Measurements from ENCODE around the gene SP7.
"Not testable (repeated sequence)": the region's sequence is repeated elsewhere in the genome, so short reads cannot be mapped to it uniquely, and the experiment has no call there.

SP7 gene

GRCh38 chr12:53347905-53348304 lies 11.8 kb upstream of the SP7 start:
- FAIRE-seq: no peak
- no peak for DNase-seq (ENCODE audit: insufficient read length, low spot score)

GRCh38 chr12:53346491-53346890 lies 10.3 kb upstream of the SP7 start:
- FAIRE-seq (no peak), DNase-seq (ENCODE audit: insufficient read length, low spot score) (no peak)

DNA sequence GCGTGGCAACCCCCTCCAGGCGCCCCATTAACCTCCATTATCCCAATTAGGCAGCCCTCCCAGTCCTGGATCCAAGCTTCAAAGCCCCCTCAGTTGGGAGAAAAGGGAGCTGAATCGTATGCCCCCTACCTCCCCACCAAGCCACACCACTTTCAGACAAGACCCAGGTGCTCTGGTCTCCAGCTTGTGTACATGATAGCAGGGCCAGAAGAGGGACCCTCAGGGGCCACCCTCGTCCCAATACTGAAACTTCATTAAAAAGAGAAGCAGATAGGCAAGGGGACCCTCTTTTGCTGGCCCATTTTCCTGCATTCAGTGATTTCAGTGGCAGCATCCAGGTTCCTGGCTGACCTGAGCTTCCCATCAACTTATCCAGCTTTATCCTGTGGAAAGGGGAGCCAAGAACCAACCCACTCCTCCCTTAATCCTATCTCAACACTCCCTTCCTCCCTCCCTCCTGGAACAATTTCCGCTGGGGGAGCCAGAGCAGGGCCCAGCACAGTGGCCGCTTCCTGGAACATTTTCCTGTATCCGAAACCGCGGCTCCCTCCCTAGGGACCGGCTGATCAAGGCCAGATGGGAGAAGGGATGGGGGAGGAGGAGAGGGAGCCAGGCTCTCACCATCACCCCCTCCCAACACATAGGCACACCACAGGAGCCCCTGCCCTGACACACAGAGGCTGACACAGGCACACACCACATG lies 9.5 kb upstream of the SP7 start:
- DNase-seq (ENCODE audit: insufficient read length, low spot score) (no peak), FAIRE-seq (no peak)

DNA sequence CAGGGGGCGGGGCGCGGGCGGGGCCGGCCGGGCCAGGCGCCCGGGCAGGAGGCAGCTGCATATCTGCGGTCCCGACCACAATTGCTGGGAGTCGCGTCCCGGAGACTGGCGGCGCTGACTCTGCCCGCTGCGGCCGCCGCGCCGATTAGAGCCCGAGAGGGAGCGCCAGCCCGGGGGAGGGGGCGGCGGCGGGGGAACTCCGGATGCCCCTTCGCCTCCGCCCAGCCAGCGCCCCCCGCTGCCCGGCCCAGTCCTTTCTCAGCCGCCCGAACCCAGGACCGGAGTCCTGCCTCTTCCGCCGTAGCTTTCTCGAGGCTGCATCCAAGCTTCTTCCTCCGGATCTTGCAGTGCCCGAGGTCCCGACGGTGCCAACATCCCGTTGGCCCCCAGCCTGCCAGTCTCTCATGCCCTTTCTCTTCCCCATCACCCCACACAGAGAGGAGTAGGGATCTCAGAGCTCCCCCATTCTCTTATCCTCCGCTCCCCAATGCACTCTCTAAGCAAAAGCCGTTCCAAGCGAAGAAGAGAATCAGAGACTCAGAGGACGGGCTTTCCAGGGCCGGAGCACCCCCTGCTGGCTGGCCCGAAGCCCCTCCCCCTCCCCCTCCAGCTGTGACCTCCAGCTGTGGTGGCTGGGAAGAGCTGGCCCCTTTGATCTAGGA lies 8.8 kb upstream of the SP7 start:
- FAIRE-seq (peak; percentile 59), DNase-seq (ENCODE audit: insufficient read length, low spot score) (peak; percentile 85)

DNA sequence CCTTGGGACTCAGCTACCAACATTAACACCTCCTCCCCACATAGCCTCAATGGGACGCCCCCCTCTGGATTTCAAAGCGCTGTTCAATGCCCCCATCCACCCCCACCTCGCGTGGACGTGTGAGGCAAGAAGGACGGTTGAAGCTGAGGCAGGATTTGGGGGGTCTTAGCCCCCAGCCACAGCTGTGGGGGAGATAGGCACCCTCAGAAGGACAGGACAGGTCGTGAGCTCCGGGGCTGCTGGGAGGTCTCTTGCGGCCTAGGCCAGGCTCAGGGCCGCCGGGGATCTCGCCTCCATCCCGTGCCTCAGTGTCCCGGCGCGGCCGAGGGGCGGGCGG lies 8.3 kb upstream of the SP7 start:
- DNase-seq (ENCODE audit: insufficient read length, low spot score): no peak

GRCh38 chr12:53343969-53344368 lies 7.8 kb upstream of the SP7 start:
- no peak for DNase-seq (ENCODE audit: insufficient read length, low spot score)
- FAIRE-seq: no peak

More for the DNA sequence above, 8.3 kb upstream of the SP7 start:
- no peak for FAIRE-seq

GRCh38 chr12:53343449-53343848 lies 7.3 kb upstream of the SP7 start:
- FAIRE-seq (no peak), DNase-seq (ENCODE audit: insufficient read length, low spot score) (no peak)

DNA sequence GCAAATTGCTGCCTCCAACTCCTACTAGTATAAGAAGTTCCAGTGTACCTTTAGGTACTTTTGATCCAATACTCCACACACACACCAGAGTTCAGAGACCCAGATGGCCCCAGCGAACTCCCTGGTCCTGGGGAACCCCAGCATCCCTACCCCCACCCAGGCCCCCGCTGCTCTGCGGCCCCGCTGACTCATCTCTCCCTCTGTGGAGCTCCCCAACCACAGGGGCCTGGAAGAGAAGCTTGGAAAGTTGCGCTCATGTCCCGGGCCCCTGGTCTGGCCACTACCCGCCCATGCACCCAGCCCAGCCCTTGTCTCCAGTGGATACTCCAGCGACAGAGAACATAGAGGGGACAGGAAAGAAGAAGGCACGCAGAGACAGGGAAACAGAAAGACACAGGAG lies 4.2 kb upstream of the SP7 start:
- no peak for DNase-seq (ENCODE audit: insufficient read length, low spot score)
- FAIRE-seq: no peak

DNA sequence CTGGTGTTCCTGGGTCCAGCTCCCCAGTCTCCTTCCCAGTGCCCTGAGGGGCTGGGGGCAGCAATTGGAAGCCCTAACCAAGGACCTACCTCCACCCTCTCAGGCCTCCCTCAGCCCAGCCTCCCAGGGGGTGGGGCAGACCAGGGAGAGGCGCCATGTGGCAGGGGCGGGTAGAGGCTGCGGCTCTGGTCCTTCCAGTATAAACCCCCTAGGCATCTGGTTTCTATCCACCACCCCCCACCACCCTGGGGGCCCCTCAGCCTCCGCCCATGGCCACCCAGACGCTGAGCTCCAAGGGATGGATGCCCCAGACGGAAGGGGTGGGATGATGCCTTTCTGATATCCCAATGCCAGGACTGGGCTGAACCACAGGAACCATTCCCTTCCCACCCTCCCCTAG lies 2.8 kb upstream of the SP7 start:
- DNase-seq (ENCODE audit: insufficient read length, low spot score) (no peak), FAIRE-seq (no peak)

GRCh38 chr12:53338017-53338416 lies 1.9 kb upstream of the SP7 start:
- no peak for DNase-seq (ENCODE audit: insufficient read length, low spot score)

GRCh38 chr12:53334822-53335221 lies 1.3 kb downstream of the SP7 start:
- DNase-seq (ENCODE audit: insufficient read length, low spot score) (no peak), FAIRE-seq (no peak)

More at GRCh38 chr12:53338017-53338416, 1.9 kb upstream of the SP7 start:
- no peak for FAIRE-seq

DNA sequence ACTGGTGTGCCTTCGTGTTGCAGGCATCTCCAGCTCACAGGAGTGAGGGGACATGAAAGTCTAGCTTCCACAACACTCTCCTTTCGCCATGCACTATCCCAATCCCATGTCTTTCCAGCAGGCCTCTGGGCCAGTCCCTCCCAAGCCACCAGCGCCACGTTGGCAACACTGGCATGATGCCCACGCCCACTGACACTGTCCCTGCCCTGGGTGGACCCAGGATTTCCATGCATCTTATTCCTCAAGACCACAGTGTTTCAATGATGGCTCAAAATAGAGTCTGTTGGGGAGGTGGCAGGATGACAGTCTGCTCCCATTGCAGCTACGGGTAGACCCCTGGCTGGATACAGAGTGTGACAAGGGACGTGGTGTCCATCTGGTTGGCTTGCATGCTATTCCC lies 2.3 kb downstream of the SP7 start:
- DNase-seq (ENCODE audit: insufficient read length, low spot score) (no peak), FAIRE-seq (no peak)

DNA sequence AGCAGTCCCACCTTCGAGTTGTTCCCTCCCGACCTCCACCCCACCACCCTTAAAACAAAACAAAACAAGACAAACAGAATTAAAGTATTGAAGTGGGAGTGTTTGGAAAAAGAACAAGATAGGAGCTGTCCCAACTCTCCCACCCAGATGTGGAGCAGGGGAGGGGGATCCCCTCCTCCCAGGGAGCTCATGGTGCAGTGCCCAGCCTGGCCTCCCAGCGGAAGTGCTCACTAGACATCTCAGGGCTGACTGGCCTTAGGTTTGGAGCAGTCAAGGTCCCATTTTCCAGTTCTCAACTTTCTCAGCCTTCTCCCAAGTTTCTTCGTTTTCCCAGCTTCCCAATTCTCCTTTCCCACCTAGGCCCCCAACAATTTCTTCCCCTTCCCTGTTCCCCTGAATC lies 2.9 kb downstream of the SP7 start:
- DNase-seq (ENCODE audit: insufficient read length, low spot score) (no peak), FAIRE-seq (no peak)

DNA sequence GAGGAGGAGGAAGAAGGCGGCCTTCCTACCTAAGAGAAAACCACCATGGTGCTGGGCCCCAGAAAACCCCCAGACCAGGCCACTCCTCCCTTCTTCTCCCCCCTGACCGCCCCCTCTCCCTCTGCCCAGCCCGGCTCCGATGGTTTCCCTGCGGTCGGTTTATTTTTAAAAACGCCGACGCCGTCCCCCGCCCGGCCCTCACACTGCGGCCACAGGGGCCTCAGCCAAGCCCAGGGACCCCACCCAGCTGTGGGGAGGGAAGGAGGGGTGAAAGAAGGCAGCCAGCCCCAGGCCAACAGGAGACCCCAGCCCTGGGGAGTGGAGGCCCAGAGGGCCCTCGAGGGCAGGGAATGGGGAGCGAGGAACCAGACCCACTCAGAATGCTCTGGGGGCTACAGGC lies 3.4 kb downstream of the SP7 start:
- FAIRE-seq (no peak), DNase-seq (ENCODE audit: insufficient read length, low spot score) (no peak)

GRCh38 chr12:53332339-53332738 lies 3.8 kb downstream of the SP7 start:
- not testable (repeated sequence) for FAIRE-seq; DNase-seq (ENCODE audit: insufficient read length, low spot score)

- FAIRE-seq (no peak), DNase-seq (ENCODE audit: insufficient read length, low spot score) (no peak)
These were observed 5.5 kb downstream of the SP7 start for GRCh38 chr12:53330671-53331070.

GRCh38 chr12:53328043-53328435 lies 8.1 kb downstream of the SP7 start:
- FAIRE-seq (no peak), DNase-seq (ENCODE audit: insufficient read length, low spot score) (no peak)

DNA sequence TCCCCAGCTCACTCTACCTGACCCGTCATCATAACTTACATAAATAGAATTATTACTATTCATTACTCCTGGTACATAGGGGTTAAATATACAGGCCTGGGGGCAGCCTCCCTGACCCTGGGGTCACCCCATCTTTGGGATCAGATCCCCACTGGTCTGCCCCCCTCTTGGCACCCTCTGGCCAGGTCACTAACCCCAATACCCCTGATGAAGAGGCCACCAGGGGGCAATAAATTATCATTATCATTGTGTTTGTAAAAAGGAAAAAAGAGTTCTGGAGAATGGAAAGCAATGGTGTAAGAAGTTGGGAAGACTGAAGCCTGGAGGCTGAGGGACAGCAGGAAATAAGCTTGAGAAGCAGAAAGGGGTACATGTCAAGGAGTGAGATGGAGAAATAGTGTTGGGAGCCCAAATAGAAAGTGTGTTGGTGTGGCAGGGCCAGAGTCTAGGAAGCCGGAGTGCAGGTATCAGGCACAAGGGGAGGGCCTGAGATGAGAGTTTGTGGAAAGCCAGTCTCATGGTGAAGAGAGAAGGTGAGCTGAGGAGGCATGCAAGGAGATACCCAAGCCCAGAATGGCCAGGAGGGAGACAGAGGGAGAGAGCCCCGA lies 8.6 kb downstream of the SP7 start:
- FAIRE-seq: no peak

DNA sequence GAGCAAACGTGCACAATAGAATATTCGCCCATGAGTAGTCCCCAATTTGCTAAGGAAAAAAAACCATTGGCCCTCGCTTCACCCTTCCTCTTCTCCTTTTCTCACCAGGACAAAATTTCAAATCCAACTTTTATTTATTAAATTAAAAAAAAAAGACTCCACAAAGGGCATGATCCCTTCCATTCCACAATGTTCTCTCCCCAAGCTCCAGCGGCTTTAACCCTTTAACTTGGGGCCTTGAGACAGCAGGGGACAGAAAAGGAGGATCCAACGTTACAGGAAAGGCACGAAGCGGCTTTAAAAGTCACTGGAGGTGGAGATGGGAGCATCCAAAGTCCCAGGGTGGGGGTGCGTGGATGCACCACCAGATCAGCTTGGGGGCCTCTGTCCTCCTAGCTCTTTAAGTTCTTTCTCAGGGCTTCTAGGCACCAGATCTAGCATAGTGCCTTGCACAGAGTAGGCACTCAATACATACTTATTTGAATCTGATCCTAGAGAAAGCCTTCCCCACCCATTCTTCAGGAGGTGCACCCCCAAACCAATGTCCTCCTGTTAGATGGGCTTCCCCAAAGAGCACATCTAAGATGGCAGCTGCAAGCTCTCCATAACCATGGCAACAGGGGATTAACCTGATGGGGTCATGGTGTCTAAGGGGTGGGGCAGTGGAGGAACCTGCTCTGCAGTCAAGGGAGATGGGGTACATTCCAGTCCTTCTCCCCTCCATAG lies 9.5 kb downstream of the SP7 start:
- DNase-seq (ENCODE audit: insufficient read length, low spot score): no peak
- FAIRE-seq: no peak

More for the DNA sequence above, 8.6 kb downstream of the SP7 start:
- DNase-seq (ENCODE audit: insufficient read length, low spot score): no peak

GRCh38 chr12:53325511-53326061 lies 10.6 kb downstream of the SP7 start:
- no peak for FAIRE-seq
- no peak for DNase-seq (ENCODE audit: insufficient read length, low spot score)

DNA sequence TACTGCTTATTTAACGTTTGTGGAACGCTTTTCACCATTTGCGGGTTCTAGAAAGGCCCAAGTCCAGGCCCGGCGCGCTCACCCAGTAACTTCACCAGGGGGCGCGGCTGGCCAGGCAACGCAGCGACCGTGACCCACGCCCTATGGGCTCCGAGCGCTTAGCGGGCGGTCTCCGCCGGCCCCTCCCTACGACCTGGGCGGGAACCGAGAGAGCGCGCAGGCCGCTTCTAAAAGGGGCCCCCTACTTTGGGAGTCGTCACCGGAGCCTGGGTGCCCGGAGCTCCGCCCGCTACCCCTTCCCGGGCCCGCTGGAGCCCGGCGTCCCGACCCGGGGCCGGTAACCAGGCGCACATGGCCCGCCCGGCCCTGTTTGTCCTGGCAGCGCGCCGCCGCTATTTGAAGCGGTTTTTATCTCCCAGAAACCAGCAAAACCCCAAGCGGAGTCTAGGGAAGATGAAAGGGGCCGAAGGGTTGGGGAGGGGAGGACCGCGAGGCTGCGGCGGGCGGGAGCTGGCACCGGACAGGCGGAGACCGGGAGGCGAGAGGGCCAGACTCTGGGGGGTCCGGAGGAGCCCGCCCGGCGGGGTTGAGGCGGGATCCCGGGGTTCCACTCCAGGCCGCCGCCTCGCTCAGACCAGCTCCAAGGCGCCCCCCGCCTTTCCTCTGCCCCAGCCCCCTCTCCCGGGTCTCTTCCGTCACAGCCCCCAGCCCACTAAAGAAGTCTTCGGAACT lies 11.2 kb downstream of the SP7 start:
- peak; percentile 65 for FAIRE-seq

More for the DNA sequence above, 11.2 kb downstream of the SP7 start:
- DNase-seq (ENCODE audit: insufficient read length, low spot score): peak; percentile 91
